Activated T-helper 1 cell treated with anti-CD3 and anti-CD28 coated beads, Interleukin-12 subunit alpha, Interleukin-12 subunit beta, Interleukin-2, Interleukin-4 antibody, amounts not matched to agents 30 ng/mL and 10 ng/mL and 1 ng/mL, durations not matched to agents 14 hours and 24 hours and 36 hours (primary cell): ENCODE results near the gene CLEC2D. TPM values are rescaled to one million over a fixed set of nuclear protein-coding genes. Genes with fewer than 3 reads are reported as not detected.
"Not testable (repeated sequence)": the region's sequence is repeated elsewhere in the genome, so short reads cannot be mapped to it uniquely, and the experiment has no call there.

Source experiments
- DNase-seq: peaks from one replicate; pipeline ENCODE4 v3.0.0; 2021; ENCODE audit warnings: low spot score
- H3K27ac Mint-ChIP-seq: one replicate; pipeline ENCODE4 v1.8.0; 2021; ENCODE audit warnings: mild to moderate bottlenecking, mixed read lengths
- H3K27me3 Mint-ChIP-seq: one replicate; pipeline ENCODE4 v1.8.0; 2022; ENCODE audit warnings: mild to moderate bottlenecking, moderate library complexity, mixed read lengths; ENCODE audit not compliant: insufficient read depth
- H3K36me3 Mint-ChIP-seq: one replicate; pipeline ENCODE4 v1.8.0; 2021; ENCODE audit warnings: low read depth, mixed read lengths
- H3K4me1 Mint-ChIP-seq: one replicate; pipeline ENCODE4 v1.8.0; 2021; ENCODE audit warnings: low read depth, mixed read lengths
- H3K4me3 Mint-ChIP-seq: one replicate; pipeline ENCODE4 v1.8.0; 2021; ENCODE audit warnings: mild to moderate bottlenecking, moderate library complexity, mixed read lengths
- H3K9me3 Mint-ChIP-seq: one replicate; pipeline ENCODE4 v1.8.0; 2021; ENCODE audit warnings: mixed read lengths
- intact Hi-C: fragments of 100-400 bp; cut with micrococcal nuclease; formaldehyde crosslinking; loops from one replicate; pipeline ENCODE4 v1.15.1; 2024
- total RNA-seq: library from RNA; stranded (reverse); gene quantifications from 2 replicates; pipeline ENCODE4 v1.2.3, GENCODE V29; 2022

Gene CLEC2D
- total RNA-seq, 1 donor from 2014 or later: 371 TPM

GRCh38 chr12:9644985-9645551 is 24.4 kb upstream of the CLEC2D start:
- not testable (repeated sequence) for DNase-seq, H3K27me3 Mint-ChIP-seq
- H3K36me3 Mint-ChIP-seq: peaks cover 17% of the 10 kb centered on the region
- H3K4me3 Mint-ChIP-seq: peak overlapping the region; percentile 43
- peaks cover 30% of the 10 kb centered on the region for H3K9me3 Mint-ChIP-seq
- peaks cover 70% of the 10 kb centered on the region for H3K4me1 Mint-ChIP-seq
- intact Hi-C loops: loop anchor here (5.0 to 10.0 kb wide), 6 partner anchors 300 to 1403 kb away; partner anchors contain the start of genes MAGOHB and YBX3
- H3K27ac Mint-ChIP-seq: peak overlapping the region; percentile 63

DNA sequence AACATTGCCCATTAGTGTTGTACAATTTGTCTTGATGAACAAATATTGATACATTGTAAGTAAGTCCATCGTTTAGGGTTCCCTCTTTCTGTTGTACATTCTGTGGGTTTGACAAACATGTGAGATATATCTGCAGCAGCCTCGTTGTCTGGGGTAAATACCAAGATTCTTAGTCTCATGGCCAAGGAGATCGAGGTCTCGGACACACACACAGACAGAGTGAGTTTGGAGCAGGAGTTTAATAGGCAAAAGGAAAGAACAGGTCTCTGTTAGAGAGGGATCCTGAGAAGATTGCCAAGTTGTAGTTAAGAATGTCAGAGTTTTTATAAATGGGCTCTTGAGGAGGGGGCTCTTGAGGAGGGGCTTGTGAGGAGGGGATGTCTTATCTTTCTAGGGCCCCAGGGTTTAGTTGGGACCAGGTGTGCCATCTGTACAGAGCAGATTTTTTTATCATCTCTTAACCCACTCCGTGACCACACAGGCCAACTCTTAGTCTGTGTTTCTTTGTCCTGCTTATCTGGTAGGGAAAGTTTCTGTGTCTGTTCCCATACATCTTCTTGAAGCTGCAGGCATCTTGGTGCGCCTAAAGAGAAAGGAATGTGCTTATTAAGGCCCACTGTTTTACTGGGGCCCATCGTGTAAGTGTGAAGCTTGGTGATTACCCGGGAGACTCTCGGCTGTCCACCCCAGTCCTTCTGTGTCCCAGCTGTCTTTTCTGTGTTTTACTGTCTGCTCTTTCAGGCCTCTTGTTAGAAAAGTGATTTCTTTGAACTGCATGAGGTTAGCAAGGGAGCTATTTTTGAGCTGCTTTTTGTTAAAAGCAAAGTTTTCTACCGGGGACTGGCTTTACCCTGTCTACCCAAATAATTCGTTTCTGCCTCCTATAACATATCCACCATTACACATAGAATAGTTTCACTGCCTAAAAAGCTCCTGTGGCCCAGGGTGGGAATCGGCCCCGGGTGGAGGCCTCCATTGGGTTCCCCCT is 22.4 kb upstream of the CLEC2D start:
- Mint-ChIP-seq H3K4me3 (peak overlapping the region; percentile 93), H3K9me3 (peaks cover 20% of the 10 kb centered on the region), H3K36me3 (peaks cover 19% of the 10 kb centered on the region), H3K27ac (peak overlapping the region; percentile 84), H3K4me1 (peaks cover 77% of the 10 kb centered on the region), H3K27me3 (peaks cover 3% of the 10 kb centered on the region)
- intact Hi-C loops: loop anchor here (1.0 to 10.0 kb wide), 7 partner anchors 13 to 1405 kb away; partner anchors contain the start of genes MAGOHB and YBX3
- no peak for DNase-seq

DNA sequence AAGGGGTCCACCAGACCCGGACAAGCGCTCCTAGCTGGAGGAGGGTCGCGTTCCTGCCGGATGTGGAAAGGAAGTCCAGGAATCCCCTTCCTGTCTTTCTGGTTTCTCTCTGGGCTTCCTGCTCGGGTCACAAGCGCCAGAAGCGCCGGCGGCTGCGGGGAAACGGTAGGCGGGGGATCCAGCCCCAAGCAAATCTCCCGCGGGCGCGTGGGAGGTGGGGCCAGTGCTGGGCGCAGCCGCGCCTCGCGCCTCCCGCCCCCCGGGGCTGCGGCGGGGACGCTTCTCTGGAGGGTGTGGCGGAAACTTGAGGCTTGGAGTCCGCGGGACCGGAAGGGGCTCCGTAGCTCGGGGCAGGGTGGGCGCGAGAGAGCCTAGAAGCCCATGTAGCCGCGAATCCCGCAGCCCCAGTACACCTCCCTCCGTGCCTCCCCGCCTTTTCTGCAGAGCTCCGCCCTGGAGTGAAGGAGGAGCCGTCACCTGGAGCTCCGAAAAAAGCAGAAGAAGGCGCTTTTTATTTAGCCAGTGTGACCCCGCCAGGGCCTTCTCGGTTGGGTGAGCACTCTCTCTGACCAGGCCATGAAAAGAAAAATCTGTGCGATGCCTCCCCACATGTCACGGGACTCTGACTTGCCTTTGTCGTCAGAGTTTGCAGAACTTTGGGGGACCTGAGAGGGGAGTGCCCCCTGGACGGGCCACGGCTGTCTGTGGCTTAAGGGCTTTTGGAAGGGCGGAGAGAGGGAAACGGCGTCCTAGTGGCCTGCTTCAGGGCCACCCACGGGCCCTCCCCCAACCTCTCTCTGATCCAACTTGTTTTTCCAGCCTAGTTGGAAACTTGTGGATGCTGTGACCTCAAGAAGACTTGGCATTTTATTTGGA is 21.4 kb upstream of the CLEC2D start:
- intact Hi-C loops: loop anchor here (1.0 to 10.0 kb wide), 8 partner anchors 14 to 1406 kb away; partner anchors contain the start of genes MAGOHB and YBX3
- Mint-ChIP-seq H3K27me3 (peaks cover 3% of the 10 kb centered on the region), H3K9me3 (peaks cover 12% of the 10 kb centered on the region), H3K27ac (peak overlapping the region; percentile 97), H3K4me1 (peaks cover 75% of the 10 kb centered on the region), H3K36me3 (peaks cover 20% of the 10 kb centered on the region), H3K4me3 (peak overlapping the region; percentile 93)
- peak; percentile 93 for DNase-seq

DNA sequence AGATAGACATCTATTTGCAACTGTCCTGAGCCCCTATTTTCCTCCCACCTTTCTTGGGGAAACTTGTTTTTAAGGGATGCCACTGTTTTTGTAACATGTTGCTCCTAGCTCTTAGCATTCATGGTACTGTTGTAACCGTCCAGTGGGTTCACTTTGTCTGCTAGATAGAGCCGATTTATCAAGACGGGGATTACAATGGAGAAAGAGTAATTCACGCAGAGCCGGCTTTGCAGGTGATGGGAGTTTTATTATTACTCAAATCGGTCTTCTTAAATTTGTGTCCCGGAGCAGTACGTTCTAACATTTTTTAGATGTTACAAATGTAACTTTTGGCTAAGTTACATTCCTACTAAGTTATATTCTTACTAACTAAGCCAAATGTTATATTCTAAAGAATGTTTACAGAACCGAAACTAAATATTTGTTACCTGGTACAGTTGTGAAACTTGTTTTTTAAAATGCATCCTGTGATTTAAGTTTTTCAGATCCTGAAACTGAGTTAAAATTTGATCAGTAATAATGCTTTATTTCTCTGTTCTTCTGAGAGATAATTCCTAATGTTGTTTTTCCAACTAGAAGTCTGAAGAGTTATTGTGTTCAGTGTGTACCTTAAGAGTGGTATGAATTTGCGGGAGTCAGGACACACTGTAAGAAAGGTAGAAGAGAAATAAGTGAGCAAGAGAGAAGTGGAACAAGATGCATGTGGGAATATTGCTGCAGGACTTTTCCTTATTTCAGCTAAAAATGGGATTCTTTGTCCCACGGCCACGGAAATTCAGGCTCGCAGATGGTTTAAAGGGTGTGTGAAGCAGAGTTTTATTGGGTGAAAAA is 20.6 kb upstream of the CLEC2D start:
- peaks cover 75% of the 10 kb centered on the region for H3K4me1 Mint-ChIP-seq
- H3K9me3 Mint-ChIP-seq: peaks cover 12% of the 10 kb centered on the region
- intact Hi-C loops: loop anchor here (1.0 to 10.0 kb wide), 7 partner anchors 53 to 1407 kb away; partner anchors contain the start of genes MAGOHB and YBX3
- H3K27me3 Mint-ChIP-seq: peaks cover 3% of the 10 kb centered on the region
- peaks cover 27% of the 10 kb centered on the region for H3K36me3 Mint-ChIP-seq
- no peak for DNase-seq
- H3K4me3 Mint-ChIP-seq: peak overlapping the region; percentile 93
- peak overlapping the region; percentile 97 for H3K27ac Mint-ChIP-seq

DNA sequence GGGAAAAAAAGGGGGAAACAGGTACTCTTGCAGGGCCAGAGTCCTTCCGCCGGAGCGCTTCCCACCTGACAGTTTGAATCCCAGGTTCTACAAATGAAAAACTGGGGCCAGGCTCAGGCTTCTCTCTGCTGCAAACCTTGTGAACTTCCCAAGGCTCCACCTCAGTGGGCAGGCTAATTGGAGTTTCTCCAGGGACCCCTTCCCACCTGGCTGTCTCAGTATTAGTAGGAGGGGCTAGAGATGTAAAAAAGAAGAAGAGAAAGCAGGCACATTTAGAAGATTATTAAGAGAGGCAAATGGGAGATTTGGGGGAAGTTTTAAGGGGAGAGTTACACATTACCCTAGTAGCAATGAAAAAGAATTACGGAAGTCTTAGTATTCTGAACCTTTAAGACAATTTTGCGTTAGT is 20.0 kb upstream of the CLEC2D start:
- H3K9me3 Mint-ChIP-seq: peaks cover 12% of the 10 kb centered on the region
- intact Hi-C loops: loop anchor here (5.0 to 10.0 kb wide), 6 partner anchors 295 to 1407 kb away; partner anchors contain the start of genes MAGOHB and YBX3
- H3K27ac Mint-ChIP-seq: peak overlapping the region; percentile 97
- H3K27me3 Mint-ChIP-seq: peaks cover 3% of the 10 kb centered on the region
- no peak for DNase-seq
- peak overlapping the region; percentile 93 for H3K4me3 Mint-ChIP-seq
- H3K36me3 Mint-ChIP-seq: peaks cover 32% of the 10 kb centered on the region
- H3K4me1 Mint-ChIP-seq: peaks cover 76% of the 10 kb centered on the region

DNA sequence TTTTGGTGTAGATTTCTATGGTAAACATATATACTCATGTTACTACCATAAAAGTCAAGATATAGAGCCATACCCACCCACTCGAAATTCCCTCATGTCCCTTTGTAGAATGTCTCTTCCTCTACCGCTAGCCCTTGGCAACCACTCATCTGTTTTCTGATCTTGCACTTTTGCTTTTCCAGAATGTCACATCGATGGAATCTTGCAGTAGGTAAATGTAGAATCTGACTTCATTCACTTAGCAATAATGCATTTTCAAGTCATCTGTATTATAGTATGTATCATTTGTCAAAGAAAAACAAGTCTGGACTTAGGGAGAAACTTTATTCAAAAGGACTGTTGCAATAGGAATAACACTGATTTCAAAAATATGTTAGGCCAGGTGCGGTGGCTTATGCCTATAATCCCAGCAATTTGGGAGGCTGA is 19.3 kb upstream of the CLEC2D start:
- Mint-ChIP-seq H3K27me3 (peaks cover 3% of the 10 kb centered on the region), H3K36me3 (peaks cover 38% of the 10 kb centered on the region), H3K27ac (peak overlapping the region; percentile 97), H3K4me1 (peaks cover 76% of the 10 kb centered on the region), H3K4me3 (peak overlapping the region; percentile 93), H3K9me3 (peaks cover 5% of the 10 kb centered on the region)
- DNase-seq: no peak
- intact Hi-C loops: loop anchor here (1.0 to 10.0 kb wide), 5 partner anchors 83 to 698 kb away; partner anchors contain the start of genes CLECL1 and GABARAPL1

DNA sequence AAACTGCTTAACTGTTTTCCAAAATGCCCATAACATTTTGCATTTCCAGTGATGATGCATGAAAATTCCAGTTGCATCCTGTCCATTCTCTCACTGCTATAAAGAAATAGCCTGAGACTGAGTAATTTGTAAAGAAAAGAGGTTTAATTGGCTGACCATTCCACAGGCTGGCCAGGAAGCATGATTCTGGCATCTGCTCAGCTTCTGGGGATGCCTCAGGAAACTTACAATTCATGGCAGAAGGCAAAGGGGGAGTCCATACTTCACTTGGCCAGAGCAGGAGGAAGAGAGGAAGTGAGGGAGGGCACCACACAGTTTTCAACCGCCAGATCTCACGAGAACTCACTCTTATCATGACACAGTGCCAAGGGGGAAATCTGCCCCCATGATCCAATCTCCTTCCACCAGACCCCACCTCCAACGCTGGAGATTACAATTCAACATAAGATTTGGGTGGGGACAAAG is 18.2 kb upstream of the CLEC2D start:
- Mint-ChIP-seq H3K4me3 (peak overlapping the region; percentile 93), H3K27me3 (peaks cover 3% of the 10 kb centered on the region), H3K4me1 (peaks cover 76% of the 10 kb centered on the region), H3K9me3 (no peaks in the 10 kb centered on the region), H3K27ac (peak overlapping the region; percentile 97), H3K36me3 (peaks cover 46% of the 10 kb centered on the region)
- intact Hi-C loops: loop anchor here (1.0 to 10.0 kb wide), 8 partner anchors 17 to 699 kb away; partner anchors contain the start of genes CLEC2B, CLEC2D, CLECL1 and GABARAPL1
- DNase-seq: peak; percentile 62

GRCh38 chr12:9660046-9660445 is 9.5 kb upstream of the CLEC2D start:
- Mint-ChIP-seq H3K4me1 (peaks cover 96% of the 10 kb centered on the region), H3K36me3 (peaks cover 88% of the 10 kb centered on the region)
- intact Hi-C loops: no loop called here

DNA sequence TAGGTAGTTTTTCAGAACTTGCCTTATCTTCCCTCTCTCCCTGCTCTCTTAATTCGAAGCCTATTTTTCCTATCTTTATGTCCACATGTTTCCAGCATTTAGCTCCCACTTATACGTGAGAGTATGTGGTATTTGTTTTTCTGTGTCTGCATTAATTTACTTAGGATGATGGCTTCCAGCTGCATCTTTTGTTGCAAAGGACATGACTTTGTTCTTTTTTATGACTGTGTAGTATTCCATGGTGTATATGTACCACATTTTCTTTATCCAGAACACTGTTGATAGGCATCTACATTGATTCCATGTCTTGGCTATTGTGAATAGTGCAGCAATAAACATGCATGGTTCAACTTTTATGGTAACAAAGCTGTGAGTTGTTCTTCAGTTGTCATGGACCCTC is 7.8 kb upstream of the CLEC2D start:
- no peaks in the 10 kb centered on the region for H3K27me3 Mint-ChIP-seq
- no peak for DNase-seq
- no peak overlapping the region for H3K4me3 Mint-ChIP-seq
- H3K36me3 Mint-ChIP-seq: peaks cover 79% of the 10 kb centered on the region
- intact Hi-C loops: no loop called here
- peaks cover 21% of the 10 kb centered on the region for H3K9me3 Mint-ChIP-seq
- H3K27ac Mint-ChIP-seq: peak overlapping the region; percentile 76
- peaks cover 83% of the 10 kb centered on the region for H3K4me1 Mint-ChIP-seq

More at GRCh38 chr12:9660046-9660445, 9.5 kb upstream of the CLEC2D start:
- Mint-ChIP-seq H3K9me3 (peaks cover 21% of the 10 kb centered on the region), H3K4me3 (no peak overlapping the region), H3K27ac (peak overlapping the region; percentile 32), H3K27me3 (no peaks in the 10 kb centered on the region)
- no peak for DNase-seq

DNA sequence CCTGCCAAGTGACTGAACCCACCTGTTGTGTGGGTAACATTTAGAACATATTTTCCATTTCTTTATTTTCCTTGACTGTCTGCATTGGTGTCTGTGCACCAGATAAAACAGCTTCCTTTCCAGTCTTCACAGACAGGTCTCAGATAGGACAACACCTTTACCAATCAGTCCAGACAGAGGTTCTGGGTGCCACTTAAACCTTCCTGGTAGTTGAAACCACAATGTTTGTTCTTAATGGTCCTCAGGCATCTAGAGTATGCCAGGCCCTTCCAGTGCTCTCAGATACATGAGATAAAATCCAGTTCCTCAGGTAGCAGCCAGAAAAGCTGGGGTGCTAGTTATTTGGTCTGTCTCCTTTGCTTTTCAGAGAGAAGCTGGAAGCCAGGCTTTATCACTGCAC is 7.0 kb upstream of the CLEC2D start:
- intact Hi-C loops: no loop called here
- Mint-ChIP-seq H3K4me3 (peak overlapping the region; percentile 31), H3K4me1 (peaks cover 82% of the 10 kb centered on the region), H3K36me3 (peaks cover 75% of the 10 kb centered on the region), H3K9me3 (peaks cover 21% of the 10 kb centered on the region), H3K27me3 (no peaks in the 10 kb centered on the region), H3K27ac (peak overlapping the region; percentile 76)
- no peak for DNase-seq
